IPS-18a (cell line): ENCODE data around the gene JMJD4.

Experiments used
- H3K27ac ChIP-seq: one replicate; pipeline ENCODE4 v1.5.1; 2013; ENCODE audit warnings: low read length
- H3K27me3 ChIP-seq: one replicate; pipeline ENCODE4 v1.6.1; 2013; ENCODE audit warnings: mild to moderate bottlenecking, low read length; ENCODE audit not compliant: control insufficient read depth, insufficient read depth
- H3K36me3 ChIP-seq: one replicate; pipeline ENCODE4 v1.6.1; 2013; ENCODE audit warnings: low read depth, low read length; ENCODE audit not compliant: control insufficient read depth
- H3K4me1 ChIP-seq: one replicate; pipeline ENCODE4 v1.6.1; 2013; ENCODE audit warnings: low read depth, low read length; ENCODE audit not compliant: control insufficient read depth
- H3K4me3 ChIP-seq: one replicate; pipeline ENCODE4 v1.5.1; 2013; ENCODE audit warnings: low read length
- H3K9ac ChIP-seq: one replicate; pipeline ENCODE4 v1.6.1; 2013; ENCODE audit warnings: mild to moderate bottlenecking, low read length, moderate library complexity
- H3K9me3 ChIP-seq: one replicate; pipeline ENCODE4 v1.6.1; 2013; ENCODE audit warnings: low read depth, low read length; ENCODE audit not compliant: control insufficient read depth

The JMJD4 gene

GRCh38 chr1:227734856-227735538 is at the start of gene JMJD4, which contains the start of gene SNAP47:
Gene JMJD4 (minus strand): TSS chr1:227735302. CDS start chr1:227735273, 29 bp downstream.
Gene SNAP47 (plus strand): TSS chr1:227735435. CDS start chr1:227747737, 12,302 bp downstream.
- H3K36me3 ChIP-seq, result peaks cover 16% of the 10 kb centered on the region
- no peaks in the 10 kb centered on the region for H3K9me3 ChIP-seq
- H3K4me3 ChIP-seq, result peak within 1 kb of the TSS; percentile 89
- peak within 1 kb of the TSS; percentile 75 for H3K9ac ChIP-seq
- H3K27ac ChIP-seq, result no peak within 1 kb of the TSS
- no peaks in the 10 kb centered on the region for H3K27me3 ChIP-seq
- peaks cover 3% of the 10 kb centered on the region for H3K4me1 ChIP-seq

GRCh38 chr1:227782226-227782625 is 47.1 kb upstream of the JMJD4 start:
- Histone ChIP-seq H3K4me3 (no peak overlapping the region), H3K9ac (no peak overlapping the region), H3K27ac (no peak overlapping the region), H3K4me1 (no peaks in the 10 kb centered on the region), H3K9me3 (no peaks in the 10 kb centered on the region), H3K36me3 (peaks cover 3% of the 10 kb centered on the region), H3K27me3 (peaks cover 18% of the 10 kb centered on the region)

GRCh38 chr1:227781314-227781930 is 46.3 kb upstream of the JMJD4 start:
- Histone ChIP-seq H3K27ac (no peak overlapping the region), H3K36me3 (peaks cover 3% of the 10 kb centered on the region), H3K4me3 (no peak overlapping the region)

GRCh38 chr1:227780101-227781044 is 45.3 kb upstream of the JMJD4 start:
- no peak overlapping the region for H3K9ac ChIP-seq
- peaks cover 11% of the 10 kb centered on the region for H3K36me3 ChIP-seq
- no peak overlapping the region for H3K27ac ChIP-seq
- H3K4me3 ChIP-seq, result no peak overlapping the region
- H3K4me1 ChIP-seq, result no peaks in the 10 kb centered on the region
- no peaks in the 10 kb centered on the region for H3K27me3 ChIP-seq
- H3K9me3 ChIP-seq, result no peaks in the 10 kb centered on the region

More at GRCh38 chr1:227781314-227781930, 46.3 kb upstream of the JMJD4 start:
- Histone ChIP-seq H3K9me3 (no peaks in the 10 kb centered on the region), H3K9ac (no peak overlapping the region), H3K27me3 (peaks cover 10% of the 10 kb centered on the region), H3K4me1 (no peaks in the 10 kb centered on the region)

GRCh38 chr1:227779685-227780084 is 44.6 kb upstream of the JMJD4 start:
- no peak overlapping the region for H3K4me3 ChIP-seq
- no peaks in the 10 kb centered on the region for H3K4me1 ChIP-seq
- peaks cover 11% of the 10 kb centered on the region for H3K36me3 ChIP-seq
- H3K27ac ChIP-seq, result no peak overlapping the region
- H3K27me3 ChIP-seq, result no peaks in the 10 kb centered on the region
- no peak overlapping the region for H3K9ac ChIP-seq
- H3K9me3 ChIP-seq, result no peaks in the 10 kb centered on the region

GRCh38 chr1:227779021-227779441 is 43.9 kb upstream of the JMJD4 start:
- Histone ChIP-seq H3K27me3 (no peaks in the 10 kb centered on the region), H3K9me3 (no peaks in the 10 kb centered on the region), H3K4me1 (no peaks in the 10 kb centered on the region), H3K36me3 (peaks cover 11% of the 10 kb centered on the region), H3K4me3 (no peak overlapping the region), H3K9ac (no peak overlapping the region), H3K27ac (no peak overlapping the region)

- H3K36me3 ChIP-seq, result peaks cover 11% of the 10 kb centered on the region
- H3K4me1 ChIP-seq, result no peaks in the 10 kb centered on the region
- H3K9ac ChIP-seq, result no peak overlapping the region
- no peaks in the 10 kb centered on the region for H3K9me3 ChIP-seq
- H3K27me3 ChIP-seq, result no peaks in the 10 kb centered on the region
- H3K4me3 ChIP-seq, result no peak overlapping the region
- H3K27ac ChIP-seq, result no peak overlapping the region
Observed at GRCh38 chr1:227778401-227778947, 43.4 kb upstream of the JMJD4 start.

GRCh38 chr1:227777646-227778045 is 42.5 kb upstream of the JMJD4 start:
- H3K4me1 ChIP-seq, result no peaks in the 10 kb centered on the region
- no peak overlapping the region for H3K4me3 ChIP-seq
- no peaks in the 10 kb centered on the region for H3K27me3 ChIP-seq
- H3K36me3 ChIP-seq, result peaks cover 11% of the 10 kb centered on the region
- no peak overlapping the region for H3K9ac ChIP-seq
- H3K27ac ChIP-seq, result no peak overlapping the region
- no peaks in the 10 kb centered on the region for H3K9me3 ChIP-seq

- no peaks in the 10 kb centered on the region for H3K27me3 ChIP-seq
- no peak overlapping the region for H3K9ac ChIP-seq
- no peak overlapping the region for H3K27ac ChIP-seq
- H3K36me3 ChIP-seq, result peaks cover 11% of the 10 kb centered on the region
- H3K9me3 ChIP-seq, result no peaks in the 10 kb centered on the region
- no peaks in the 10 kb centered on the region for H3K4me1 ChIP-seq
- H3K4me3 ChIP-seq, result no peak overlapping the region
Observed at GRCh38 chr1:227777156-227777555, 42.1 kb upstream of the JMJD4 start.

- no peaks in the 10 kb centered on the region for H3K4me1 ChIP-seq
- H3K27ac ChIP-seq, result no peak overlapping the region
- no peak overlapping the region for H3K4me3 ChIP-seq
- no peak overlapping the region for H3K9ac ChIP-seq
- H3K36me3 ChIP-seq, result peaks cover 11% of the 10 kb centered on the region
- H3K9me3 ChIP-seq, result no peaks in the 10 kb centered on the region
- H3K27me3 ChIP-seq, result no peaks in the 10 kb centered on the region
Observed at GRCh38 chr1:227776331-227776771, 41.2 kb upstream of the JMJD4 start.

GRCh38 chr1:227775841-227776240 is 40.7 kb upstream of the JMJD4 start:
- Histone ChIP-seq H3K9me3 (no peaks in the 10 kb centered on the region), H3K27ac (no peak overlapping the region), H3K36me3 (peaks cover 10% of the 10 kb centered on the region), H3K27me3 (no peaks in the 10 kb centered on the region), H3K4me1 (no peaks in the 10 kb centered on the region), H3K9ac (no peak overlapping the region), H3K4me3 (no peak overlapping the region)
